Kidney capillary endothelial cell (primary cell): ENCODE measurements around the gene MMP7.

Source experiments
- DNase-seq: peaks from one replicate; pipeline ENCODE4 v3.0.0-alpha.2; 2018; ENCODE audit warnings: low spot score

MMP7 gene

GRCh38 chr11:102494216-102494615, 36.3 kb downstream of the MMP7 start:
- DNase-seq = peak; percentile 31

DNA sequence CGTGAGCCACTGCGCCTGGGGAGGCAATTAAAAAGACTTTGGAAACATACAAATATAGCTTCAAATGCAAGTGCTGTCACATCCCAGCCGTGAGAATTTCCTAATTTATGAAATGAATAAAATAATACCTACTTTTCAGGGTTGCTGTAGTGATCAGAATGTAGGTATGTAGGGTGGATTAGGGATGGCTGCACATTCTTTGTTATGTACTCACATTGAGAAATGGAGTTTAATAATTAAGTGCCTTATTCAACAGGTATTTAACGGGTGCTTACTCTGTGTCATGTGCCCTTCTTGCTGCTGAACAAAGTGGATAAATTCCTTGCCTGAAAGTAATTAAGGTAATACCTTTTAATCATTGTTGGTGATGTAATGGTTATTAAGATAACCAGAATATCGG, 37.0 kb downstream of the MMP7 start:
- DNase-seq = no peak

DNA sequence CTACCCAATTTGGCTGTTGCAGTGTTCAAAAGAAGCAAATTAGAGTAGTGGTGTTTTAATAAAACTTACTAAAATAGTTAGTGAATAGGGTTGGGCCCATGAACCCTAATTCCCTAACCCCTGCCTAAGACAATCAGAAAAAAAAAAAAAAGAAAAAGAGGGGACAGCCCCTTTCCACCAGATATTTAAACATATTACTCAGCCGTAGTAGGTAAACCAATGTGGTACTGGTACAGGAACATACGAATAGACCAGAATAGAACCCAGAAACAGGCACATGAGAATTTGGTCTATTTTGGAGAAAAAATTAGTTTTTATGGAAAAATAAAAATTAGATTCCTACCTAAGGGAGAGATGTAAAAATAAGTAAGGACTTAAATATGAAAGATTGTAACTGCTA, 38.6 kb downstream of the MMP7 start:
- no peak for DNase-seq

GRCh38 chr11:102489186-102490145, 41.1 kb downstream of the MMP7 start:
- DNase-seq = no peak

DNA sequence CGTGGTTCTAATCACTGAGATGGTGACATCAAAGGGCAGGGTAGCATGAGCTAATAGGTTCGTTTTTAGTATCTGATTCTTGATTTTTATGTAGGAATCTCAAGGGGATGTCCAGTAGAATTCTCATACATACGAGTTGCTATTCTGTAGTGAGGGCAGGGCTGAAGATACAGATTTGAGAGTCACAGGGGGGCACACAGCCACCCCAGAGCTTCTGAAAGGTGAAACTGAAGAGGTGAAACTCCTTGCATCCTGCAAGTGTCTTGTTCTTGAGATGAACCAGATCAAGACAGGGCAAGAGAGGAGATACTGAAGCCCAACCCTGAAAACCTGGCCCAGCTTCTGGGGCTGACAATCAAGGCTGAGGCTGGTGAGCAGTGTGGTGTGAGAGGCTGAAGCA, 42.3 kb downstream of the MMP7 start:
- DNase-seq = no peak

DNA sequence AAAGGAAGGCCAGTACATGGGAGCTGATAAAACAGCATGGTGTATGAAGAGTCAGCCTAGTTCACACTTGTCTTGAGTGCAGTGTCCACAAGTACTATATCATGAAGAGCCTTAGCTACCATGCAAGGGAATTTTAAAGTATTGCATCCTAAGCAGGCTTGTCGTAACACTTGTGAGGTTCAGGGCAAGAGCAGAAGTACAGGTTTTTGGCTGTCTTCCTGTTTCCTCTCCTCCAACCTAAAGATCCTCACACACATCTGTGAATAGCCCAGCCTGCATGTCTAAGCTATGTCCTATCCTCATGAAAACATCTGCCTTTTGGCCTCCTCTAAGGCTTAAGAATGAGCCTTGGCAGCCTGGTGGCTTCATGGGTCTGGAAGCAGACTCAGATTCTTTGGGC, 43.3 kb downstream of the MMP7 start:
- no peak for DNase-seq

GRCh38 chr11:102486584-102486983, 44.0 kb downstream of the MMP7 start:
- no peak for DNase-seq

DNA sequence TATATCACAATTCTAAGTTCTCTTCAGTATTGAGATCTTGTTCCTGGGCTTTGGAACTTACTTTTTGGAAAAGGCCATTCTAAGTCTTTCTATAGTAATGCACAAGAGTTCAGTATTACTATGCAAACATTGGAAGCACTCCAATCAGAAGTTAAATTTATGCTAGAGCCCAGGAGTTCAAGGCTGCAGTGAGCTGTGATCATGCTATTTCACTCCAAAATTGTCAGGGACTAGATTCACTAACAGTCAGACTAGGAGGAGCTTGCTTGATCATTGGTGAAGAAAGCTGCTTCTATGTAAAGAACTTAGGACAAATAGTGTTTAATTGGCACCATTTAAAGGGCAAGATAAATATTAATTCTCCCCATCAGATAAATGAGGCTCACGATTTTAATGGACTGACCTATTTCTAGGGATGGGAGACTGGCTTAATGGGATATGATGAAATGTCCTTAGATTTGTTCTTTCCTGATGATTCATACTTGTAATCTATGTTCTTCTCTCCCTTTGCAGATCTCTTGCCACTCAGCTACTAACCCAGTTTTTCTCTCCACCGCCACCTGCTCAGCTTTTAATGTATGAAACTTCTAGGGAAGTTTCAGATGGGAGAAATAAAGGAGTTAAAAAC, 45.3 kb downstream of the MMP7 start:
- DNase-seq = no peak

GRCh38 chr11:102482433-102482832, 48.1 kb downstream of the MMP7 start:
- DNase-seq = no peak

DNA sequence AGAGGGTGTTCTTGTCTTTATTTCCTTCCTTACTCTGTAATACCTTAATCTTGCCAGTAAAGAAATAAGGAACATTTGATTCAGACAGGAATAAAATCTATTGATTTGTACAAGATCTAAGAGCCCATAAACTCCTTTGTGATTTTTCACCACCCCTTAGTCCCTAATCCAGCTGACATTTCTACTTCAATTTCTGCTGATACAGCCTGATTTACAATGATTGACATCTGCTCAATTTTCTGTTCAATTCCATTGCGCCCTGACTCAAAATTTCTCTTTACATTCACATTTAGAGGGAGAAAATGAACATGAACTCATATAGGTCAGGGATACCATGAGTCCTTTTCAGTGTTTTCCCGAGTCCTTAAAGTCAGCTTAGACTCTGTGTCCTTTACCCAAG, 50.8 kb downstream of the MMP7 start:
- no peak for DNase-seq

- no peak for DNase-seq
Measured at GRCh38 chr11:102478673-102479299, 51.8 kb downstream of the MMP7 start.

DNA sequence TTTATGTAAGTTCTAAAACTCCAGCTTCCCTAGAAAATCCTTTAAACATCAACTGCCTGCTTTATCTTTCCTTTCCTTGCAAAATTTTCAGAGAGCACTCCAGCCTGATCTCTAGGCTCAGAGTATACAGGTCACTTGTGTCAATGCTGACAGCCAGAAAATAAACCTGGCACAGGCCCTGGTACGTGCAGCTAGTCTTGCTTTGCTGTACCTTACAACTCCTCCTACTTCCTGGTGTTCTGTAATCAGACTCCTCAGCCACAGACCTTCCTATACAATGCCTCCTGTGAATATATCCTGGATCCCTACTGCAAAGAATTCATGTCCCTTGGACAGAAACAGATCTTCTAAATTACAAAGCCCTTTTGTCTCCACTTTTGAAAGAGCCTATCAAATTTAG, 53.7 kb downstream of the MMP7 start:
- no peak for DNase-seq

DNA sequence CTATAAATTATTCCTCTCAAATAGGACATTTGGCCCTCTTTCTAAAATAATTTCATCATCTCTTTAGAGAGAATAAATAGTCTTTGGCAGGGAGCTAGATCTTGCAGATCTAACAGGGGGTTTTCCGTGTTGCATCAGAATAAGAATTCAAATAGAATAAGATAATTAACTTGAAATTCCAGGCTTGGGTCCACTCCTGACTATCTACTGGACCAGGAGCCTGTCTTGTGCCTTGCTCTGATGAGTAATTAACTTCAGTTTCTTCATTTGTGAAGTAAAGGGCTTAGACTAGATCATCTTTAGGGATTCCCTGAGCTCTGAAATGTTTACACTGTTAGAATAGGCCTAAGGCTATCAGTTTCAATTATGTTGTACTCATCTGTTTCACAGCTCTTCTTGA, 54.5 kb downstream of the MMP7 start:
- no peak for DNase-seq

DNA sequence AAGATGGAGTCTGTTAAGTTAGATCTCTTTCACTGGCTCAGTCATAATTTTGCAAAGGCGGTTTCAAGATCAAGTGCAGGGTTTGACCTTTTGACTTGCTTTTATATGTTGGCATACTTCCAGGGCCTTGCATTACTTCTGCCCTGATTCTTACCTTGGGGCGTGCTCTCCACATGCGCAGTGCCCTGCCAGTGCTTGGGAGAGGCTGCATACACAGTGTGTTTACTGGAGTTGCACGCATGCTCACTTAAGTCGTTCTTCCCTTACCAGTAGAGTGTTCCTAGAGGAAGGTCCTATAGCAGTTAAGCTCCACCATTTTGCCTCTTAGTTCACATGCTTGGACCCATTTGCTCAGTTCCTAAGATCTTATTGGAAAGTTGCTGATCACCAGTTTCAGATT, 57.0 kb downstream of the MMP7 start:
- DNase-seq = no peak

DNA sequence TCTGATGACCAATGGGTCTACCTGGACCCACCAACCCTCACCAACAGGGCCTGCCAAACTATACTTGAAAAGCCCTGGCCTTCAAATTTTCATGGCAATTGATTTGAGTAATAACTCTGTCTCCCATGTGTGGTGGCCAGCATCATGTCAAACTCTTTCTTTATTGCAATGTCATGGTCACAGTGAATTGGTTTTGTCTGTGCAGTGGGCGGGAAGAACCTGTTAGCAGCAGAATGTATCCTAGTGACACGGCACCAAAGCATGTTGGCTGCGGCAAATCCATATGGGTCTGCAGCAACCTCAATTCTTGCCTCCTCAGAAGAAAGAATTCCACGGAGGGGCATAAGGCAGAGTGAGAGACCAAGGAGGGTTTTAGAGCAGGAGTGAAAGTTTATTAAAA, 58.4 kb downstream of the MMP7 start:
- DNase-seq = no peak

DNA sequence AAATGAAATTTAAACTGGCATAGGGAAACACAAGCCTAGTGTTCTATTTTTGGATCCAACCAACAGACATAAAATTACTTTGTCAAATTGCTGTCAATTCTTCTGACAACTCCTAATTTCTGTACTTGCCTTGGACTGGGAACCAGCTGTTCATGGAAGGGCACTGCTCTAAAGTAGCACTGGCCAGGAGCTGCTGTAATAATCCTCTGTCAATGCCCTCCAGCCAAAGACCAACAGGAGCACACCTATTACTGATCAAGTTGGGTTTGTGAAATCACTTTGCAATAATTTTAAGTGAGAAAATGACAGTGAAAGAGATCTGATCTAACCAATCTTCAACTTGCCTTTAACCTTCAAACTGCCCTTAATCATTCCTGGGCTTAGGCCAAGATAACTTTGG, 59.1 kb downstream of the MMP7 start:
- no peak for DNase-seq
